Karpas-422 (cell line): ENCODE results near the gene EYA2. TPM values are rescaled to one million over a fixed set of nuclear protein-coding genes. Genes with fewer than 3 reads are reported as not detected.

ENCODE experiments used
- DNase-seq: peaks from one replicate; pipeline ENCODE4 v3.0.0-alpha.2; 2015
- H2AFZ ChIP-seq: fragments of 200-600 bp; sonication (generic); 2 replicates; pipeline ENCODE4 v1.6.1; 2014; ENCODE audit warnings: antibody characterized with exemption, low read length, mixed read lengths
- H3K27ac ChIP-seq: fragments of 200-600 bp; sonication (generic); 2 replicates; pipeline ENCODE4 v1.5.1; 2014; ENCODE audit warnings: mild to moderate bottlenecking, low read length, moderate library complexity
- H3K27me3 ChIP-seq: fragments of 200-600 bp; sonication (generic); 2 replicates; pipeline ENCODE4 v1.6.1; 2014; ENCODE audit warnings: low read length, mixed read lengths
- H3K36me3 ChIP-seq: fragments of 200-600 bp; sonication (generic); 2 replicates; pipeline ENCODE4 v1.6.1; 2014; ENCODE audit warnings: low read length, mixed read lengths; ENCODE audit not compliant: insufficient read depth
- H3K4me1 ChIP-seq: fragments of 200-600 bp; sonication (generic); 2 replicates; pipeline ENCODE4 v1.6.1; 2014; ENCODE audit warnings: mild to moderate bottlenecking, low read length, mixed read lengths
- H3K4me2 ChIP-seq: fragments of 200-600 bp; sonication (generic); 2 replicates; pipeline ENCODE4 v1.6.1; 2014; ENCODE audit warnings: low read length, low read depth, mild to moderate bottlenecking; ENCODE audit not compliant: poor library complexity, severe bottlenecking
- H3K4me3 ChIP-seq: fragments of 200-600 bp; sonication (generic); 2 replicates; pipeline ENCODE4 v1.5.1; 2014; ENCODE audit warnings: mild to moderate bottlenecking, antibody characterized with exemption, low read length, mixed read lengths
- H3K79me2 ChIP-seq: fragments of 200-600 bp; sonication (generic); 2 replicates; pipeline ENCODE4 v1.6.1; 2014; ENCODE audit warnings: mild to moderate bottlenecking, low read length, mixed read lengths
- H3K9ac ChIP-seq: fragments of 200-600 bp; sonication (generic); 2 replicates; pipeline ENCODE4 v1.6.0; 2014; ENCODE audit warnings: low read length
- H3K9me2 ChIP-seq: fragments of 200-600 bp; sonication (generic), shearing (Covaris generic); replicated peaks from 2 replicates; pipeline ENCODE4 v1.6.0; 2014; ENCODE audit warnings: mild to moderate bottlenecking, low read length, moderate library complexity; ENCODE audit not compliant: insufficient read depth
- H3K9me3 ChIP-seq: fragments of 300-700, 200-600 bp; sonication (generic); 2 replicates; pipeline ENCODE4 v1.6.1; 2014; ENCODE audit warnings: low read length, mixed read lengths
- H4K20me1 ChIP-seq: fragments of 200-600 bp; sonication (generic); 2 replicates; pipeline ENCODE4 v1.6.1; 2014; ENCODE audit warnings: mild to moderate bottlenecking, antibody characterized with exemption, low read length, low read depth; ENCODE audit not compliant: insufficient read depth
- total RNA-seq: library from RNA; depleted of rRNA; stranded (reverse); fragments of >200 nt; shearing (Covaris generic); gene quantifications from 2 replicates; pipeline ENCODE4 v1.2.3, GENCODE V29; 2014; ENCODE audit warnings: low replicate concordance

EYA2 gene
- total RNA-seq, 1 experiment from 2014 or later, result not detected

DNA sequence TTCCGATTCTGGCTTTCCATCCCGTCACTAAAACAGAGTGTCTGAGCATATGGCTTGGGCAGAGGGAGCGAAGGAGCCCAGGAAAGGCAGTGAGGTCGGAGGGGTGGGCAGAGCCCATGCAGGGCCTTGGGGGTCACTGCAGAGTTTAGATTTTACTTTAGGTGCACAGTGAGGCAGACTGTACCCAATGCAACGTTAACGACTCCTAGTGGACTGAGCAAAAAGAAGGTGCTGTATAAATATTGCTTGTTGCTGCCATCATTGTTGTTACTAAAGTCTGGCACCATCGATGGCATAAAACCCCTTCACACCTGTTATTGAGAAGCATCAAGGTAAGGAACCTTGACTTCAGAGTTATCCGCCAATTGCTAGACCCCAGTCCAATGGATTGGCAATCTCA, 119.0 kb downstream of the EYA2 start:
- Histone ChIP-seq H3K9ac (no peak overlapping the region), H2AFZ (no peak overlapping the region), H3K4me1 (no peaks in the 10 kb centered on the region), H3K79me2 (no peaks in the 10 kb centered on the region), H3K36me3 (no peaks in the 10 kb centered on the region), H3K9me3 (no peaks in the 10 kb centered on the region), H3K9me2 (no peaks in the 10 kb centered on the region), H3K27me3 (no peaks in the 10 kb centered on the region), H3K4me2 (no peak overlapping the region), H4K20me1 (no peaks in the 10 kb centered on the region), H3K4me3 (no peak overlapping the region), H3K27ac (no peak overlapping the region)
- DNase-seq, result no peak

DNA sequence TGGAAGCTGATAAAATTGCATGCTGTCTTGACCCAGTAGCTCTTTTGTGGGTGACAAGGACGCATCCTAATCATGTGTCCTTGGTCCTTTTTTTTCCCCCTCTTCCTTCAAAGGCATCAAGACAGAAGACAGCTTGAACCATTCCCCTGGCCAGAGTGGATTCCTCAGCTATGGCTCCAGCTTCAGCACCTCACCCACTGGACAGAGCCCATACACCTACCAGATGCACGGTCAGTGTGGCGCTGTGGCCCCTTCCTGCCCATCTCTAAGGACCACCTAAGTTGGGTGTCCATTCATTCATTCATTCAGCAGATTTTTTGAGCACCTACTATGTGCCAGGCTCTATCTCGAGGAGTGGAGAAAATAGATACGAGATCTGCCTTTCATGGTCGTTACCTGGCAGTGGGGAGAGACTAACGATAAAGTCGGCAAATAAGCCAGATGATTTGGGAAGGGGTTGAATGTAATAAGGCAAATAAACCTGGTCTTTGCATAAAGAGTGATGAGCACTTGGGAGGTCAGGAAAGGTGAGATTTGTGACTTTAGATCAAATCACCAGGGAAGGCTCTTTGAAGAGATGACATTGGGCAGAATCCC, 121.5 kb downstream of the EYA2 start:
- Histone ChIP-seq H3K79me2 (no peaks in the 10 kb centered on the region), H3K9me3 (no peaks in the 10 kb centered on the region), H3K4me3 (no peak overlapping the region), H3K27ac (no peak overlapping the region), H3K4me2 (no peak overlapping the region), H3K4me1 (no peaks in the 10 kb centered on the region), H2AFZ (no peak overlapping the region), H3K27me3 (no peaks in the 10 kb centered on the region), H4K20me1 (no peaks in the 10 kb centered on the region), H3K9ac (no peak overlapping the region), H3K9me2 (no peaks in the 10 kb centered on the region), H3K36me3 (no peaks in the 10 kb centered on the region)
- DNase-seq, result no peak

DNA sequence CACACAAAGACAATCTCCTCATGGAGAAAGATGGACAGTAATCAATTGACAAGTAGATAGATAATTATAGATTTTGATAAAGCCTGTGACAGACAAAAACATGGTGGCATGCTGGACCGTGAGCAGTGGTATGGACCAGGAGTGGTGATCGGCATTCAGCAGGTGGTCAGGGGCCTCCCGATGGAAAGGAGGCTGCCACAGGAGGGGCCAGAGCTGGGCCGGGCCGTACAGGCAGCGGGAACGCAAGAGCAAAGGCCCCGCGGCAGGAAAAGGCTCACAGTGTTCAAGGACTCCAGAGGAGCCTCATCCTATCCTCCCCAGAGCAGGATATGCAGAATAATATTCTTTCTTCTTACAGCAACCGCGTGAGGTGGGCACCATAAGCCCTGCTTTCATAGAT, 123.7 kb downstream of the EYA2 start:
- H3K79me2 ChIP-seq, result no peaks in the 10 kb centered on the region

GRCh38 chr20:47019121-47019824, 124.6 kb downstream of the EYA2 start:
- no peaks in the 10 kb centered on the region for H3K9me2 ChIP-seq
- H3K27me3 ChIP-seq, result no peaks in the 10 kb centered on the region
- no peaks in the 10 kb centered on the region for H3K36me3 ChIP-seq
- no peaks in the 10 kb centered on the region for H3K79me2 ChIP-seq
- H3K4me3 ChIP-seq, result no peak overlapping the region
- H3K4me2 ChIP-seq, result no peak overlapping the region
- no peak overlapping the region for H3K9ac ChIP-seq
- no peak overlapping the region for H3K27ac ChIP-seq
- DNase-seq, result no peak
- H4K20me1 ChIP-seq, result no peaks in the 10 kb centered on the region
- no peak overlapping the region for H2AFZ ChIP-seq
- peaks cover 4% of the 10 kb centered on the region for H3K4me1 ChIP-seq
- H3K9me3 ChIP-seq, result no peaks in the 10 kb centered on the region

More for the DNA sequence above, 123.7 kb downstream of the EYA2 start:
- Histone ChIP-seq H3K36me3 (no peaks in the 10 kb centered on the region), H3K9me3 (no peaks in the 10 kb centered on the region), H3K4me2 (no peak overlapping the region), H4K20me1 (no peaks in the 10 kb centered on the region), H3K4me1 (no peaks in the 10 kb centered on the region), H3K4me3 (no peak overlapping the region), H3K27me3 (no peaks in the 10 kb centered on the region), H3K27ac (no peak overlapping the region), H2AFZ (no peak overlapping the region), H3K9me2 (no peaks in the 10 kb centered on the region), H3K9ac (no peak overlapping the region)
- no peak for DNase-seq

DNA sequence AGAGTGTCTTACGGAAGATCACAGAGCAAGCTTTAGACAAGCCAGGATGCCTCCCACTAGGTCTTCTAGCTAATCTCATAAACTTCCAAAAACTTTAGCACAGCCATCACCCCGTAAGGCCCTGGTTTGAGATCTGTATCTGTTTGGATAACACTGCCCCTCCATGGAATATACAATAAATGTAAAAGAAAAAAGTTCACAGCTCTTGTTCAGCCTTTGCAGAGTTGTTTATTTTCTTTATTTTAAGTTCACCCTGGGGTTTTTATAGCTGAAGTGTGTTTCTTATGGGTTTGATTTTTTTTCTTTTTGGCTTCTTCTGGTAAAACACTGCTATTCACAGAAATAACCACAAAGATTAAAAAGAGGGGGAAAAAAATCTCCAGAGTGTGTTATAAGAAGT, 125.6 kb downstream of the EYA2 start:
- Histone ChIP-seq H3K4me1 (peaks cover 14% of the 10 kb centered on the region), H3K36me3 (no peaks in the 10 kb centered on the region), H4K20me1 (no peaks in the 10 kb centered on the region), H3K79me2 (no peaks in the 10 kb centered on the region), H3K27ac (no peak overlapping the region), H2AFZ (no peak overlapping the region), H3K9me2 (no peaks in the 10 kb centered on the region), H3K4me2 (no peak overlapping the region), H3K27me3 (no peaks in the 10 kb centered on the region), H3K9ac (no peak overlapping the region), H3K9me3 (no peaks in the 10 kb centered on the region), H3K4me3 (no peak overlapping the region)
- DNase-seq, result no peak

GRCh38 chr20:47021850-47022249, 127.2 kb downstream of the EYA2 start:
- no peaks in the 10 kb centered on the region for H3K79me2 ChIP-seq
- H3K4me1 ChIP-seq, result peaks cover 23% of the 10 kb centered on the region
- no peaks in the 10 kb centered on the region for H3K36me3 ChIP-seq
- H2AFZ ChIP-seq, result no peak overlapping the region
- H3K9me3 ChIP-seq, result no peaks in the 10 kb centered on the region
- no peaks in the 10 kb centered on the region for H3K27me3 ChIP-seq
- no peak overlapping the region for H3K4me3 ChIP-seq
- DNase-seq, result no peak
- no peaks in the 10 kb centered on the region for H4K20me1 ChIP-seq
- no peak overlapping the region for H3K4me2 ChIP-seq
- H3K27ac ChIP-seq, result no peak overlapping the region
- no peaks in the 10 kb centered on the region for H3K9me2 ChIP-seq
- H3K9ac ChIP-seq, result no peak overlapping the region

- H3K4me2 ChIP-seq, result peak overlapping the region; percentile 45
- H3K9me2 ChIP-seq, result no peaks in the 10 kb centered on the region
Observed at GRCh38 chr20:47024461-47024937, 129.9 kb downstream of the EYA2 start.

GRCh38 chr20:47027042-47027441, 132.4 kb downstream of the EYA2 start:
- no peak overlapping the region for H3K4me3 ChIP-seq
- no peaks in the 10 kb centered on the region for H3K79me2 ChIP-seq
- DNase-seq, result no peak
- no peaks in the 10 kb centered on the region for H3K36me3 ChIP-seq
- peaks cover 23% of the 10 kb centered on the region for H3K4me1 ChIP-seq
- H2AFZ ChIP-seq, result no peak overlapping the region
- no peak overlapping the region for H3K9ac ChIP-seq
- H3K27ac ChIP-seq, result no peak overlapping the region
- no peaks in the 10 kb centered on the region for H4K20me1 ChIP-seq
- H3K9me3 ChIP-seq, result no peaks in the 10 kb centered on the region
- H3K4me2 ChIP-seq, result no peak overlapping the region
- no peaks in the 10 kb centered on the region for H3K9me2 ChIP-seq
- no peaks in the 10 kb centered on the region for H3K27me3 ChIP-seq

More at GRCh38 chr20:47024461-47024937, 129.9 kb downstream of the EYA2 start:
- Histone ChIP-seq H3K27me3 (no peaks in the 10 kb centered on the region), H3K27ac (no peak overlapping the region), H4K20me1 (no peaks in the 10 kb centered on the region), H3K4me1 (peaks cover 23% of the 10 kb centered on the region), H3K9ac (no peak overlapping the region), H3K79me2 (no peaks in the 10 kb centered on the region), H3K9me3 (no peaks in the 10 kb centered on the region), H3K4me3 (peak overlapping the region; percentile 16; the same call in 1 of the 2 replicates), H2AFZ (no peak overlapping the region), H3K36me3 (no peaks in the 10 kb centered on the region)
- peak; percentile 53 for DNase-seq
